ENCODE results near the gene EXOC4.

The EXOC4 gene

DNA sequence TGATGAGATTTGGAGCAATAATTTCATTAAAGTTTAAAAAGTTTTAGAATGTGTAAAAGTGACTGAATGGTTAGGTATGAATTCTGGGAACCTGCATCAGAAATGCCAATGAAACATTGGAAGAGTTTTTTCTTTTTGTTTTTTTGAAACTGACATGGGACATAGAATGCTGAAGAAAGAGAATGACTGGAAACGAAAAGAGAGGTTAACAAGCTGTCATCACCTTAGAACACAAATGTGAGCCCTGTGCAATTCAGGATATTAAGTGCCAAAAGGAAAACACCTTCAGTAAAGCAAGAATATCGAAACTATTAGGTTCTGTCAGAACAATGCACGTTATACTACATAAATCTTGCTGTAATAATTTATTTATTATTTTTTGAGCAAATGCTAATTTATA, 12.6 kb upstream of the EXOC4 start:
- Histone ChIP-seq H3K27me3 (no peaks in the 10 kb centered on the region), H3K9ac (no peak overlapping the region), H3K9me3 (no peaks in the 10 kb centered on the region), H3K4me3 (no peak overlapping the region), H3K4me2 (no peak overlapping the region), H3K4me1 (no peaks in the 10 kb centered on the region), H3K36me3 (no peaks in the 10 kb centered on the region), H3K27ac (no peak overlapping the region), H4K20me1 (no peaks in the 10 kb centered on the region)
- TF ChIP-seq Cebpa-rat (IDR thresholded peaks at IDR 0.05), result no peak

DNA sequence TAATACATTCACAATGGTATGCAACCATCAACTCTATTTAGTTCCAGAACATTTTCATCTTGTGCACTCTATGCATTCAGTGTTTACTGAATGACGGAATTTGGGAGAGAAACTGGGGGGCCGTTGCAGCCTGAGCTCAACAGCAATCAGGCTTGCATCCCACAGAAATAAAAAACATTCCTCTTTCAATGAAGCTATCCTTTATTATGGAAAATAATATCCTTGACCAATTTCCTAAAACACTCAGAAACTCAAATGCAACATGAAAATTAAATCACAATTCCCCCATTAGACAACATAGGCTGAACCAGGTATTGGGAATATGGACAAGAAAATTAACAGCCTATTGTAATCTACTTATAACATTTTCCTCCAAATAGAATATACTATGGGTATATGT, 6.3 kb upstream of the EXOC4 start:
- no peaks in the 10 kb centered on the region for H3K9me3 ChIP-seq
- H3K9ac ChIP-seq, result no peak overlapping the region
- H3K4me3 ChIP-seq, result no peak overlapping the region
- no peaks in the 10 kb centered on the region for H3K27me3 ChIP-seq
- no peak for TF ChIP-seq Cebpa-rat (IDR thresholded peaks at IDR 0.05)
- H3K4me2 ChIP-seq, result no peak overlapping the region
- H4K20me1 ChIP-seq, result no peaks in the 10 kb centered on the region
- H3K36me3 ChIP-seq, result no peaks in the 10 kb centered on the region
- H3K4me1 ChIP-seq, result no peaks in the 10 kb centered on the region
- H3K27ac ChIP-seq, result no peak overlapping the region

DNA sequence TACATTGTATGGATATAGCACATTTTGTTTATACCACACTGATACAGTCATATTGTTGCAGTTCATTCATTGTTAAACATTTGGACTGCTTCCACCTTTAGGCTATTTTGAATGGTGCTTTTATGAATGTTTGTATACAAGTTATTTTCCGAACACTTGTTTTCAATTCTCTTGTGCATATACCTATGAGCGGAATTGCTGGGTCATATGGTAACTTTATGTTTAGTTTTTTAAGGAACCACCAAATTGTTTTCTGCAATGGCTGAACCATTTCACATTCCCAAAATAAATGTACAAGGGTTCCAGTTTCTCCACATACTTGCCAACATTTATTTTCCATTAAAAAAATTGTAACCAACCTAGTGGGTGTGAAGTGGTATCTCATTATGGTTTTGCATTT, 4.0 kb upstream of the EXOC4 start:
- Histone ChIP-seq H3K27me3 (no peaks in the 10 kb centered on the region), H3K4me1 (peaks cover 8% of the 10 kb centered on the region), H3K9me3 (no peaks in the 10 kb centered on the region), H3K36me3 (no peaks in the 10 kb centered on the region), H3K4me2 (no peak overlapping the region), H3K4me3 (no peak overlapping the region), H4K20me1 (no peaks in the 10 kb centered on the region), H3K27ac (no peak overlapping the region), H3K9ac (no peak overlapping the region)
- TF ChIP-seq Cebpa-rat (IDR thresholded peaks at IDR 0.05), result no peak

DNA sequence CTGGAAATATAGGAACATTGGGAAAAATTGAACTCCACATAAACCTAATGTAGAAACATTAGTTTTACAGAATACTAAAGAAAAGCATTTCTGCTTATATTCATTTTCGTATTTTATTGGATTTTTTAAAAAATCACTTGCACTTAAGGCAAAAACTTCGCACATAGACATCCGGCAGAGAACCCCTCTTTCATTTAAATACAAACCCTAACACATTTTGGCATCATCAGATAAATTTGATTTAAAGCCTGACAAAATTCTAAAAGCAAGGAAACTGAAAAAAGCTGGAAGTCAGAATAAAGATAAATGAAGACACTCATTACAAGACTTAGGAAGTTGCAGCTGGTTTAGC, 396 bp upstream of the EXOC4 start:
- H3K9me3 ChIP-seq, result no peaks in the 10 kb centered on the region
- H3K27me3 ChIP-seq, result no peaks in the 10 kb centered on the region
- H3K4me3 ChIP-seq, result peak overlapping the region; percentile 70; the same call in 1 of the 2 replicates
- no peak overlapping the region for H3K9ac ChIP-seq
- peaks cover 29% of the 10 kb centered on the region for H3K4me1 ChIP-seq
- H3K27ac ChIP-seq, result no peak overlapping the region
- H3K36me3 ChIP-seq, result peaks cover 8% of the 10 kb centered on the region
- H3K4me2 ChIP-seq, result 0 out of 2 replicates have a peak overlapping the region, but pooled peaks have one; percentile 14
- TF ChIP-seq Cebpa-rat (IDR thresholded peaks at IDR 0.05), result no peak
- H4K20me1 ChIP-seq, result no peaks in the 10 kb centered on the region

DNA sequence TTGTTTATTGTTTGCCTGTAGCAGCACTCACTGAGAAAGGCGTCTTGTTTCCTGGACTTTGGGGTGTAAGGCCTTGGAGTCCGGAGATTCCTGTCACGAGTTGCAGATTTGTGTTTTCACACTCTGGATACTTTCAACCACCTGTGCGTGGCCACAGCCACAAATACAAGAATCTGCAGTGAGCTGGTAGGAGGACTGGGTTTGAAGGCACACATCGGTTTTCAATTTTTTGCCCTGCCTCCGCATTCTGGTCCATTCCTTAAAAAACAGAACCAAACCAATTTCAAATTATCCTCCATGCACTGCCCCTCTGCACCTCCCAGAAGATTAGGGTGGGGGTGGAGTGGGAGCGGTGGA, 619 bp downstream of the EXOC4 start:
- Histone ChIP-seq H3K27ac (peak overlapping the region; percentile 80), H3K27me3 (no peaks in the 10 kb centered on the region), H3K36me3 (peaks cover 8% of the 10 kb centered on the region), H4K20me1 (no peaks in the 10 kb centered on the region), H3K4me2 (peak overlapping the region; percentile 82), H3K4me1 (peaks cover 29% of the 10 kb centered on the region), H3K4me3 (peak overlapping the region; percentile 70), H3K9ac (peak overlapping the region; percentile 79), H3K9me3 (no peaks in the 10 kb centered on the region)
- TF ChIP-seq Cebpa-rat (IDR thresholded peaks at IDR 0.05), result no peak

DNA sequence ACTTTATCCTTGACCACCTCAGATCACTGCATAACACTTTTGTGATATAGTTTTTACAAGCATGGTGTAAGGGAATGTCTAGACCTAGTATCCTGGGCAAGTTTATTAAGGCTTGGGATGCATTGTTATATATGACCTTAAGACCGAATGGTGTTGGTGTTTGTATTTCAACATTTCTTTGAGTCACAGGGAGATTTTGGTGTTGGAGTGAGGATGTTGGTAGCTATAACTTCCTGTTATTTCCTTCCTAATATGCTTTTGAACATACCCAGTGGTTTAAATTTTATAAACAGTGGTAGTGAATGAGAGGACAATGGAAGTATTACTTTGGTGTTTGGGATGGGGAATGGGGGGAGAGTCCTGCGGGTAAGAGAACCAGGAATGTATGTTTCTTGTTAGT, 2.6 kb downstream of the EXOC4 start:
- Histone ChIP-seq H4K20me1 (no peaks in the 10 kb centered on the region), H3K27ac (no peak overlapping the region), H3K4me3 (no peak overlapping the region), H3K27me3 (no peaks in the 10 kb centered on the region), H3K4me2 (peak overlapping the region; percentile 82; the same call in 1 of the 2 replicates), H3K9me3 (no peaks in the 10 kb centered on the region), H3K36me3 (peaks cover 8% of the 10 kb centered on the region), H3K9ac (no peak overlapping the region), H3K4me1 (peaks cover 29% of the 10 kb centered on the region)
- no peak for TF ChIP-seq Cebpa-rat (IDR thresholded peaks at IDR 0.05)

DNA sequence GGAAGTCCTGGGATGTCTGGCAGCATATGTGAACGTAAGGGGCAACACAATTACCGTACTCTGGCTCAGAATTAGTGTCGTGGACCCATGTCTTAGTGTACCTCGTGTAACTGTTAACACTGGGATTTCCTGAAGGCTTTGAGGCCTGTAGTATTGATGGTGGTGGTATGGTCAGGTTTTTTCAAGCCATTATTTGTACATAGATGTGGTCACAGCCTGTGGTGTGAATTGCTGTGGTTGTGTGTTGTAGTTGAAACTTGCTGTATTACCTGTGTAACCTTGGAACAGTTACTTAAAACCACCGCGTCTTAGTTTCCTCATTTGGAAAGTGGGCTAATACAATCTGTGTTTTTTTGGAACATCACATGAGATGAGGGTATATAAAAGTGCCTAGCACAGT, 5.3 kb downstream of the EXOC4 start:
- H3K27ac ChIP-seq, result no peak overlapping the region
- H3K4me2 ChIP-seq, result no peak overlapping the region
- H3K27me3 ChIP-seq, result no peaks in the 10 kb centered on the region
- no peaks in the 10 kb centered on the region for H4K20me1 ChIP-seq
- peaks cover 9% of the 10 kb centered on the region; the same call in 1 of the 2 replicates for H3K9me3 ChIP-seq
- no peak overlapping the region for H3K9ac ChIP-seq
- peaks cover 25% of the 10 kb centered on the region for H3K4me1 ChIP-seq
- H3K4me3 ChIP-seq, result no peak overlapping the region
- peaks cover 13% of the 10 kb centered on the region for H3K36me3 ChIP-seq
- TF ChIP-seq Cebpa-rat (IDR thresholded peaks at IDR 0.05), result no peak

DNA sequence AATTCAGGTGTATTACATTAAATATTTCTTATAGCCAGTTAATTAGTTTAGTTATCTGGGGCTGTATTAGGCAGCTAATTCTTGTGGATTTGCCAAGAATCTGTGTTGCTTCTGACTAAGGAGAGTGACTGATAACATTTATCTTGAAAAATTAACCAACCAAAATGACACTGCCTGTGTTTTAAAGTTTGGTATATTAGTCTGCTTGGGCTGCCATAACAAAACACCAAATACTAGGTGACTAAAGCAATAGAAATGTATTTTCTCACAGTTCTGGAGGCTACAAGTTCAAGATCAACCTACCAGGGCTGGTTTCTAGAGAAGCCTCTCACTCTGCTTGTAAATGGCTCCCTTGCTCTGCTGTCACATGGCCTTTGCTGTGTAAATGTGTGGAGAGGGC, 12.9 kb downstream of the EXOC4 start:
- Histone ChIP-seq H3K9me3 (peaks cover 9% of the 10 kb centered on the region; the same call in 1 of the 2 replicates), H3K9ac (no peak overlapping the region), H3K27ac (no peak overlapping the region), H3K4me1 (no peaks in the 10 kb centered on the region), H3K36me3 (peaks cover 17% of the 10 kb centered on the region; the same call in 1 of the 2 replicates), H3K4me3 (no peak overlapping the region), H3K4me2 (no peak overlapping the region), H3K27me3 (no peaks in the 10 kb centered on the region), H4K20me1 (no peaks in the 10 kb centered on the region)
- TF ChIP-seq Cebpa-rat (IDR thresholded peaks at IDR 0.05), result no peak

DNA sequence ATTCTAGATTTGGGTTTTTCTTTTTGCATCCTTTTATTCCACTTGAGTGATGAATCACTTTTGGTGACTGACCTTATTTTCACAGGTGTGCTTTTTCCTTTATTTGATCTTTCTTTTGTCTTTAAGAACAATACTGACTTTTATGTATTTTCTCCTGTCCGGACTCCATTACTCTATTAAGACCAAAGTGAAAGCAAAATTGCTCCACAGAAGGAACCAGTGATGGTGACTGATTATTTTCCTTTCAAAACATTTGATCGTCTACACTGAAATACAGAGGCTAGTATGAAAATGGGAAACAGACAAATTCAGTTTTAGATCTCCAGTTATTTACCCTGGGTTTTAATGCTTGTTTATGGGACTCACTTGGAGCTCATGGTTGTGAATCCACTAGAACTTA, 15.5 kb downstream of the EXOC4 start:
- Histone ChIP-seq H3K9me3 (no peaks in the 10 kb centered on the region), H3K4me2 (no peak overlapping the region), H3K9ac (no peak overlapping the region), H3K27me3 (no peaks in the 10 kb centered on the region), H3K27ac (no peak overlapping the region), H3K36me3 (peaks cover 12% of the 10 kb centered on the region; the same call in 1 of the 2 replicates), H4K20me1 (peaks cover 9% of the 10 kb centered on the region; the same call in 1 of the 2 replicates), H3K4me3 (no peak overlapping the region), H3K4me1 (no peaks in the 10 kb centered on the region)
- TF ChIP-seq Cebpa-rat (IDR thresholded peaks at IDR 0.05), result no peak

DNA sequence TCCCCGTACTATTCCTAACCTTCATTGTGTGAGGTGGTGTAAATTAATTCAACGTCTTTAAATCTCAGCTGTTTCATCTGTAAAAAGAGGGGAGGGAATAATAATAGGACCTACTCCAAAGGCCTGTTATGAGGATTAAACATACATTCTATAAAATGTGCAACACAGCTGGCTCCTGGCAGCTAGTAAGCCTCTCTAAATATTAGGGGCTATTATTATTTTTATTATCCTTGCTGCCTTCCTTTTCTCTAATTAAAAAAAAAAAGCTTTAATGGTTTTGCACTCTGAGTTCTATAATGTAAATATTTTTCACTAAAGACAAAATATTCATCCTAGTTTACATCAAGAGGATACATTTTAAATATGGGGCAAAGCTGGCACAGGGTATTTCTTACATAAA, 19.5 kb downstream of the EXOC4 start:
- H3K27me3 ChIP-seq, result no peaks in the 10 kb centered on the region
- H3K4me2 ChIP-seq, result no peak overlapping the region
- peaks cover 9% of the 10 kb centered on the region for H4K20me1 ChIP-seq
- no peak for TF ChIP-seq Cebpa-rat (IDR thresholded peaks at IDR 0.05)
- H3K9ac ChIP-seq, result no peak overlapping the region
- H3K27ac ChIP-seq, result no peak overlapping the region
- H3K9me3 ChIP-seq, result no peaks in the 10 kb centered on the region
- peaks cover 41% of the 10 kb centered on the region for H3K36me3 ChIP-seq
- H3K4me1 ChIP-seq, result no peaks in the 10 kb centered on the region
- H3K4me3 ChIP-seq, result no peak overlapping the region

DNA sequence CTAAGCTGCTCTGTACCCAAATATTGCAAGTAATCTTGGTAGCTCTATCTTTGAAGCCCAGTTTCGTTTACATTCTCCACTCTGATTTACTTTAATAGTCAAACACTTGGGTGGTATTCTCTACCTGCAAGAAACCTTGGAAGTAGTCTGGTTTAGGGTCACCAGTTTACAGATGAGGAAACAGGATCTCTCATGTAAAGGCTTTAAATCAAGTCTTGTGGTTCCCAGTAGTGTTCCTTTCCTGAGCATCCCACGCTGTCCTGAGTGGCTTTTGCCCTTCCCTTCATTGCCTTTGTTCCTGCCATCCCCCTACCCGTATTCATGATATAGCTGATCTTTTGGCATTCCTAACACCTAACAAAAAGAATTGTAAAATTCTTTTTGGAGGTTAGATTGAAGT, 20.3 kb downstream of the EXOC4 start:
- no peak for TF ChIP-seq Cebpa-rat (IDR thresholded peaks at IDR 0.05)
- H3K27me3 ChIP-seq, result no peaks in the 10 kb centered on the region
- no peak overlapping the region for H3K27ac ChIP-seq
- peaks cover 9% of the 10 kb centered on the region for H4K20me1 ChIP-seq
- no peaks in the 10 kb centered on the region for H3K4me1 ChIP-seq
- no peak overlapping the region for H3K4me3 ChIP-seq
- H3K9me3 ChIP-seq, result peaks cover 4% of the 10 kb centered on the region; the same call in 1 of the 2 replicates
- peaks cover 45% of the 10 kb centered on the region for H3K36me3 ChIP-seq
- H3K4me2 ChIP-seq, result no peak overlapping the region
- H3K9ac ChIP-seq, result no peak overlapping the region

All from BLaER1 (cell line).